Neural progenitor cell (in vitro differentiated cells): Measurements from ENCODE around the gene TSHZ2. TPM values are rescaled to one million over a fixed set of nuclear protein-coding genes. Genes with fewer than 3 reads are reported as not detected.
"Not testable (repeated sequence)": the region's sequence is repeated elsewhere in the genome, so short reads cannot be mapped to it uniquely, and the experiment has no call there.

Experiments used
- DNase-seq: peaks from one replicate; pipeline ENCODE4 v3.0.0-alpha.2; 2016; ENCODE audit warnings: low spot score
- H2AFZ ChIP-seq: fragments of 200-600 bp; sonication (generic); replicated peaks from 2 replicates; pipeline ENCODE4 v1.6.1; 2016; ENCODE audit warnings: antibody characterized with exemption
- H3F3A ChIP-seq: fragments of 200-600 bp; sonication (generic); 2 replicates; pipeline ENCODE4 v1.6.1; 2016; ENCODE audit warnings: antibody characterized with exemption, low read depth
- H3K27ac ChIP-seq: fragments of 200-600 bp; sonication (generic); 2 replicates; pipeline ENCODE4 v1.5.1; 2016; ENCODE audit warnings: mild to moderate bottlenecking
- H3K27me3 ChIP-seq: fragments of 200-600 bp; sonication (generic); 2 replicates; pipeline ENCODE4 v1.6.1; 2016; ENCODE audit warnings: mild to moderate bottlenecking, moderate library complexity
- H3K36me3 ChIP-seq: fragments of 200-600 bp; sonication (generic); 2 replicates; pipeline ENCODE4 v1.5.1; 2016
- H3K4me1 ChIP-seq: fragments of 200-600 bp; sonication (generic); 2 replicates; pipeline ENCODE4 v1.6.1; 2016; ENCODE audit warnings: mixed run types
- H3K4me2 ChIP-seq: fragments of 200-600 bp; sonication (generic); 2 replicates; pipeline ENCODE4 v1.6.1; 2016
- H3K4me3 ChIP-seq: fragments of 200-600 bp; sonication (generic); 2 replicates; pipeline ENCODE4 v1.5.1; 2016
- H3K79me2 ChIP-seq: fragments of 200-600 bp; sonication (generic); 2 replicates; pipeline ENCODE4 v1.6.1; 2016; ENCODE audit warnings: low read depth
- H3K9ac ChIP-seq: fragments of 200-600 bp; sonication (generic); 2 replicates; pipeline ENCODE4 v1.6.1; 2016
- H3K9me3 ChIP-seq: fragments of 200-600 bp; sonication (generic); 2 replicates; pipeline ENCODE4 v1.5.1; 2016; ENCODE audit warnings: low read depth
- H4K20me1 ChIP-seq: fragments of 200-600 bp; sonication (generic); 2 replicates; pipeline ENCODE4 v1.6.1; 2016; ENCODE audit warnings: low read depth
- H3K27ac Mint-ChIP-seq: 3 replicates; pipeline ENCODE4 v1.8.0; 2021; ENCODE audit warnings: mixed read lengths
- H3K27me3 Mint-ChIP-seq: 2 replicates; pipeline ENCODE4 v1.8.0; 2022; ENCODE audit warnings: low read depth, mild to moderate bottlenecking, inconsistent platforms, moderate library complexity, mixed read lengths; ENCODE audit not compliant: insufficient read depth
- H3K36me3 Mint-ChIP-seq: 3 replicates; pipeline ENCODE4 v1.8.0; 2021; ENCODE audit warnings: mixed read lengths
- H3K4me1 Mint-ChIP-seq: 3 replicates; pipeline ENCODE4 v1.8.0; 2021; ENCODE audit warnings: mixed read lengths
- H3K4me3 Mint-ChIP-seq: 3 replicates; pipeline ENCODE4 v1.8.0; 2021; ENCODE audit warnings: mild to moderate bottlenecking, moderate library complexity, mixed read lengths
- H3K9me3 Mint-ChIP-seq: 3 replicates; pipeline ENCODE4 v1.8.0; 2020; ENCODE audit warnings: mixed read lengths
- CTCF ChIP-seq: fragments of 200-600 bp; sonication (generic); IDR thresholded peaks from 2 replicates; pipeline ENCODE4 v1.5.1; 2017; ENCODE audit warnings: antibody characterized with exemption, mild to moderate bottlenecking
- EZH2 ChIP-seq: fragments of 200-600 bp; sonication (generic); IDR thresholded peaks from 2 replicates; pipeline ENCODE4 v1.6.1; 2017; ENCODE audit warnings: antibody characterized with exemption, mild to moderate bottlenecking, moderate library complexity
- EZH2phosphoT487 ChIP-seq: fragments of 200-600 bp; sonication (generic); IDR thresholded peaks from 2 replicates; pipeline ENCODE4 v1.6.1; 2017; ENCODE audit warnings: antibody characterized with exemption
- total RNA-seq: library from RNA; depleted of rRNA; stranded (reverse); fragments of >200 nt; gene quantifications from 2 replicates; pipeline ENCODE4 v1.2.3, GENCODE V29; 2015; ENCODE audit warnings: low replicate concordance

TSHZ2 gene
- total RNA-seq, 1 donor from 2014 or later, result 1.8 TPM

DNA sequence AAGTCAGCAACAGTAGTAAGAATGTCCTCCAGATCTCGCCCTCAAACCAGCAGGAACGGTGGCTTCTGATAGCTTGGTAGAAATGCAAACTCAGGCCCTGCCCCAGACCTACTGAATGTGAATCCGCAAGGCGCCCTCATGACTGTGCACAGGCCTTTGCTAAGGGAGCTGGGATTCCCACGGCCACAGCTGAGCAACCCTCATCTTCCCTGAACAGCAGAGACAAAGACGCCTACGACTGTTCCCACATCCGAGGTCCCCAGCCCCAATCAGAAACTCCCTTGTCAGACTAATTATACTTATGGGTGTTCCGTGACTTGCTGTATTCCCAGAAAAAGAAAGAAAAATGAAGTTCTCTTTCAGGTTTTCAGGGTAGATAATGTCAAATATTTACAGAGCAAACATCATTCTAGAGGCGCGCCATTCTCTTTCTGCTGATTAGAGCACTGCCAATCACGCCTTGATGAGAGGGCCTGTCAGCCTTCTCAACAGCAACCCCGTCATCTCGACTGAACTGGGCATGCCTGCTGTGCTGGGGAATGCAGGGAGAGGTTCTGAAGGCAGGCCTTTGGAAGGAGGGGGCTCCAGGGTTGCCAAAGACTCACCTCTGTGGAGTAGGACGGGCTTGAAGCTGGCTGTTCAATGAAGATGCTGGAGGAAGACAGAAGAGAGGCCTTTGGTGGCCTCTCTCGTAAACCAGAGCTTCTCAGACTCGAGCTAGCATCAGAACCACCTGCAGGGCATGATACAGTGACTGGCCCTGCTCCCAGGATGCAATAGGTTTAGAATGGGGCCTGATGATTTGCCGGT is 541.5 kb downstream of the TSHZ2 start:
- H3K4me3 ChIP-seq, result no peak overlapping the region

DNA sequence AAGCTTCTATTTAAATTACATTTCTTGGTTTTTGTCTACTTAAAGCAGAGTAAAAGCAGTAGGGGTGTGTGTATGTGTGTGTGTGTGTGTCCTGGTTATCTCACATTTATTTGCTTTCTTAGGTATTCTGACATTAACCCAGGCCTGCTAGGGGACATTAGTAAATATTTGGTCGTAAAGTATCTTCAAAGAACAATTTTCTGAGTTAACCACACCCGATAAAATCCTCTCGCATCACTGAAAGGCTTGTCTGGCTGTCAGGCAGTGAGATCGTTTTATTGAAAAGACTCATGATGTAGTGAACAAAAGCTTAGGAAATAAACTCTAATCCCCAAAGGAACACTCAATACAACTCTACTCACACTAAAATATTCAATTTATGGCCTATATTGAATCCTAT is 543.6 kb downstream of the TSHZ2 start:
- H3K4me1 Mint-ChIP-seq, result peaks cover 15% of the 10 kb centered on the region
- Histone ChIP-seq H3F3A (no peaks in the 10 kb centered on the region), H3K9me3 (no peaks in the 10 kb centered on the region), H3K9ac (no peak overlapping the region), H3K27me3 (no peaks in the 10 kb centered on the region), H3K79me2 (no peaks in the 10 kb centered on the region), H3K4me3 (no peak overlapping the region), H3K4me2 (no peak overlapping the region), H3K27ac (no peak overlapping the region), H2AFZ (no peak overlapping the region), H4K20me1 (no peaks in the 10 kb centered on the region), H3K36me3 (no peaks in the 10 kb centered on the region), H3K4me1 (no peaks in the 10 kb centered on the region)
- no peak overlapping the region for H3K27ac Mint-ChIP-seq
- no peak overlapping the region for H3K4me3 Mint-ChIP-seq
- peaks cover 5% of the 10 kb centered on the region for H3K27me3 Mint-ChIP-seq
- no peaks in the 10 kb centered on the region for H3K9me3 Mint-ChIP-seq
- H3K36me3 Mint-ChIP-seq, result no peaks in the 10 kb centered on the region
- DNase-seq, result no peak
- TF ChIP-seq CTCF (no peak), EZH2phosphoT487 (no peak), EZH2 (no peak)

More for the DNA sequence above, 541.5 kb downstream of the TSHZ2 start:
- H2AFZ ChIP-seq, result peak overlapping the region; percentile 54
- H3K4me3 Mint-ChIP-seq, result no peak overlapping the region
- no peaks in the 10 kb centered on the region for H3F3A ChIP-seq
- no peaks in the 10 kb centered on the region for H3K4me1 ChIP-seq
- no peaks in the 10 kb centered on the region for H3K79me2 ChIP-seq
- H3K4me1 Mint-ChIP-seq, result peaks cover 17% of the 10 kb centered on the region
- TF ChIP-seq EZH2phosphoT487 (no peak), CTCF (no peak), EZH2 (no peak)
- H3K27me3 ChIP-seq, result no peaks in the 10 kb centered on the region
- H4K20me1 ChIP-seq, result no peaks in the 10 kb centered on the region
- no peaks in the 10 kb centered on the region for H3K9me3 ChIP-seq
- no peaks in the 10 kb centered on the region for H3K36me3 Mint-ChIP-seq
- H3K27ac Mint-ChIP-seq, result no peak overlapping the region
- no peaks in the 10 kb centered on the region for H3K36me3 ChIP-seq
- H3K4me2 ChIP-seq, result no peak overlapping the region
- no peak overlapping the region for H3K9ac ChIP-seq
- peaks cover 5% of the 10 kb centered on the region for H3K27me3 Mint-ChIP-seq
- peak; percentile 3 for DNase-seq
- no peaks in the 10 kb centered on the region for H3K9me3 Mint-ChIP-seq
- no peak overlapping the region for H3K27ac ChIP-seq

DNA sequence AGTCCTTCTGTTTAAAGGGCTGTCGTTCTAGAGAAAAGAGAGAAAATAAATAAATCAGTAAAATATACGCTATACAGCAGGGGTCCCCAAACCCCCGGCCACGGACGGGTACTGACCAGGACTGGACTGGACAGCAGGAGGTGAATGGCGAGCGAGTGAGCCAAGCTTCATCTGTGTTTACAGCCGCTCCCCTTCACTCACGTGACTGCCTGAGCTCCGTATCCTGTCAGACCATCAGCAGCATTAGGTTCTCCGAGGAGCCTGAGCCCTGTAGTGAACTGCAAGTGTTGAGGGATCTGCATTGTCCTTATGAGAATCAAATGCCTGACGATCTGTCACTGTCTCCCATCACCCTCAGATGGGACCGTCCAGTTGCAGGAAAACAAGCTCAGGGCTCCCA is 545.0 kb downstream of the TSHZ2 start:
- no peaks in the 10 kb centered on the region for H3K9me3 ChIP-seq
- H3K27me3 ChIP-seq, result no peaks in the 10 kb centered on the region
- Mint-ChIP-seq H3K4me3 (no peak overlapping the region), H3K4me1 (peaks cover 15% of the 10 kb centered on the region), H3K9me3 (no peaks in the 10 kb centered on the region), H3K27ac (peak overlapping the region; percentile 21), H3K36me3 (no peaks in the 10 kb centered on the region), H3K27me3 (peaks cover 3% of the 10 kb centered on the region)
- no peak for TF ChIP-seq EZH2
- TF ChIP-seq CTCF, result no peak
- TF ChIP-seq EZH2phosphoT487, result no peak
- no peak for DNase-seq
- H3K4me2 ChIP-seq, result no peak overlapping the region
- no peak overlapping the region for H3K9ac ChIP-seq
- H3K79me2 ChIP-seq, result no peaks in the 10 kb centered on the region
- H3K4me1 ChIP-seq, result no peaks in the 10 kb centered on the region
- no peak overlapping the region for H3K27ac ChIP-seq
- no peaks in the 10 kb centered on the region for H3K36me3 ChIP-seq
- no peak overlapping the region for H2AFZ ChIP-seq
- no peaks in the 10 kb centered on the region for H3F3A ChIP-seq
- H3K4me3 ChIP-seq, result no peak overlapping the region
- no peaks in the 10 kb centered on the region for H4K20me1 ChIP-seq

GRCh38 chr20:53521421-53521820 is 549.3 kb downstream of the TSHZ2 start:
- H3K4me1 Mint-ChIP-seq, H3K36me3 Mint-ChIP-seq, H3K27me3 Mint-ChIP-seq, H3K27ac Mint-ChIP-seq, H3K4me3 ChIP-seq, H3F3A ChIP-seq, H3K9me3 Mint-ChIP-seq, H3K9me3 ChIP-seq, H3K36me3 ChIP-seq, H3K27me3 ChIP-seq, H3K9ac ChIP-seq, H3K4me3 Mint-ChIP-seq, H3K4me2 ChIP-seq, H3K79me2 ChIP-seq, H3K27ac ChIP-seq, H4K20me1 ChIP-seq, H2AFZ ChIP-seq, DNase-seq, H3K4me1 ChIP-seq: not testable (repeated sequence)
